Inferior parietal cortex (tissue), 1 donor: ENCODE data around the gene ODAD3.

Experiments used
- DNase-seq: peaks from one replicate; pipeline ENCODE4 v3.0.0-alpha.2; 2016; ENCODE audit errors: extremely low spot score

ODAD3 gene

GRCh38 chr19:11377237-11377636, 57.7 kb downstream of the ODAD3 start:
- DNase-seq: no peak

GRCh38 chr19:11375143-11375948, 59.6 kb downstream of the ODAD3 start:
- no peak for DNase-seq

- DNase-seq: peak; percentile 99
These were observed 60.3 kb downstream of the ODAD3 start, which contains the start of gene SWSAP1 for GRCh38 chr19:11374433-11375142. Gene SWSAP1, plus strand, starts transcription at chr19:11374666. Its CDS starts 15 bp downstream, at chr19:11374681.

GRCh38 chr19:11373885-11374432, 61.0 kb downstream of the ODAD3 start:
- no peak for DNase-seq

- peak; percentile 66 for DNase-seq
These were observed 61.6 kb downstream of the ODAD3 start for GRCh38 chr19:11373166-11373884.

GRCh38 chr19:11370744-11371143, 64.2 kb downstream of the ODAD3 start:
- DNase-seq: no peak
